Uterus (tissue), 2 donors: ENCODE results near the gene CCDC136.

Experiments used
- CTCF ChIP-seq, 4 experiments: fragments of 200-600 bp in 2 of 4; fragments of 450-650 bp in 2 of 4; sonication (generic) in 2 of 4; IDR thresholded peaks; one replicate each; pipeline ENCODE4 v1.5.1; 2016 to 2019; ENCODE audit warnings: antibody characterized with exemption in 4 of 4, mild to moderate bottlenecking in 2 of 4, moderate library complexity in 1 of 4
- POLR2A ChIP-seq, 2 donors: fragments of 450-650 bp; IDR thresholded peaks; one replicate each; pipeline ENCODE4 v1.6.1; 2016; ENCODE audit warnings: antibody characterized with exemption in 2 of 2, mild to moderate bottlenecking in 1 of 2, moderate library complexity in 1 of 2

- TF ChIP-seq CTCF (IDR thresholded peaks at IDR 0.05) (no peak), POLR2A (IDR thresholded peaks at IDR 0.05) (no peak)
These were observed 2.3 kb downstream of the CCDC136 start for GRCh38 chr7:128794020-128794419.
